ENCODE data around the gene GIMAP2. TPM values are rescaled to one million over a fixed set of nuclear protein-coding genes. Genes with fewer than 3 reads are reported as not detected.

GIMAP2 gene
- total and polyA plus RNA-seq, 8 donors: 14.7 to 30.6 (median 17.5) TPM

DNA sequence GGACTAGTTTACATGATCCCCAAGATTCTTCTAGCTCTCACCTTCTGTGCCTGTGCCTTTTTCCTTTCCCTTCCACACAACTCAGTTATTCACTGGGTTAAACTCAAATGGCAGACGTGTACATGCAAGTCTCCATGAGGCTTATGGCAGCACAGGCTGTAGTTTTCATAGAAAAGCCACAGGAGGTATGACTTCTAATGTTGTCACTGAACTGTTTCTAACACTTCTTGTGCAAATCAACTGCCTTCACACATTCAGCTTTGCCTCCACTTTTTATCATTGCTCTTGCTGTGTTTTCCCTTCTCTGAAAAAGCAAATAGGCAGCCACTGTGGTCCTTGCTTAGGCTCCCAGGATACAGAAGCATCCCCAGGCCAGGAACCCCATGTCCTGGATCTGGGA lies 46.4 kb downstream of the GIMAP2 start:
- Histone ChIP-seq H3K4me3 (no peak overlapping the region), H3K4me1 (peaks cover 0 to 8% of the 10 kb centered on the region in 2 donors), H3K27ac (no peak overlapping the region), H3K27me3 (no peaks in the 10 kb centered on the region), H3K36me3 (no peaks in the 10 kb centered on the region), H3K9me3 (peaks cover 0 to 18% of the 10 kb centered on the region in 2 donors)
- ATAC-seq: no peak
- TF ChIP-seq, protein P1, sequence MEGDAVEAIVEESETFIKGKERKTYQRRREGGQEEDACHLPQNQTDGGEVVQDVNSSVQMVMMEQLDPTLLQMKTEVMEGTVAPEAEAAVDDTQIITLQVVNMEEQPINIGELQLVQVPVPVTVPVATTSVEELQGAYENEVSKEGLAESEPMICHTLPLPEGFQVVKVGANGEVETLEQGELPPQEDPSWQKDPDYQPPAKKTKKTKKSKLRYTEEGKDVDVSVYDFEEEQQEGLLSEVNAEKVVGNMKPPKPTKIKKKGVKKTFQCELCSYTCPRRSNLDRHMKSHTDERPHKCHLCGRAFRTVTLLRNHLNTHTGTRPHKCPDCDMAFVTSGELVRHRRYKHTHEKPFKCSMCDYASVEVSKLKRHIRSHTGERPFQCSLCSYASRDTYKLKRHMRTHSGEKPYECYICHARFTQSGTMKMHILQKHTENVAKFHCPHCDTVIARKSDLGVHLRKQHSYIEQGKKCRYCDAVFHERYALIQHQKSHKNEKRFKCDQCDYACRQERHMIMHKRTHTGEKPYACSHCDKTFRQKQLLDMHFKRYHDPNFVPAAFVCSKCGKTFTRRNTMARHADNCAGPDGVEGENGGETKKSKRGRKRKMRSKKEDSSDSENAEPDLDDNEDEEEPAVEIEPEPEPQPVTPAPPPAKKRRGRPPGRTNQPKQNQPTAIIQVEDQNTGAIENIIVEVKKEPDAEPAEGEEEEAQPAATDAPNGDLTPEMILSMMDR (IDR thresholded peaks at IDR 0.05): no peak
- no peak for DNase-seq
- intact Hi-C loops (cut with DNase I): no loop called here

DNA sequence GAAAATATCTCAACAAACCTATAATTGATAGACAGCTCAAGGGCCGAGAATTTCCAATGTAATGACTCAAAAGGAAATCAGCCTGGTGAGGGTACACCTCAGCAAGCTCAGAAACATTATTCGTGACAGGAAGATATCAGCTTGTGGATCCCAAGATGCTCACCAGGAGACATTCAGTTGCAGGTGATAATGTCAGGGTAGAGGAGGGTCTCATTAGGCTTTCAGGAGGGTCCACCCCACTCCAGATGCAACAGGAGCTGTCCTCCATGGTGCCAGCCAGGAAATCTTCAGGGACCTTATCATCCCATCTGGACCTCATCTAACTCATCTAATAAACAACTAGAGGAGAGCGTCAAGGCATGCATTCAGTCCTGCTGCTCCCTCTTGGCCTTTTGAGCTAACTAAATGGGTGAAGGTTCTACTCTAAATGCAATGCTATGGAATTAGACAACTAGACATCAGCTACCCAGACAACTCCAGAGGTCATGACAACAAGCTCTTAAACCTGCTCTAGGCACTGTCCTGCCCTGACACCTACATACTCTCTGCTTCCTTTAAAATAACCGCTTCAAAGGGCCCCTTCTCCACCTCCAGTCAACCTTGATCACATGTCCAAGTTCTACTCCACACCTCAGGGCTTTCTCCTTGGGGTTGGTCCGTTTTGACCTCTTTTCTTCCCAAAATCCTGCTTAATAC lies 47.4 kb downstream of the GIMAP2 start:
- no peak overlapping the region for H3K27ac ChIP-seq

DNA sequence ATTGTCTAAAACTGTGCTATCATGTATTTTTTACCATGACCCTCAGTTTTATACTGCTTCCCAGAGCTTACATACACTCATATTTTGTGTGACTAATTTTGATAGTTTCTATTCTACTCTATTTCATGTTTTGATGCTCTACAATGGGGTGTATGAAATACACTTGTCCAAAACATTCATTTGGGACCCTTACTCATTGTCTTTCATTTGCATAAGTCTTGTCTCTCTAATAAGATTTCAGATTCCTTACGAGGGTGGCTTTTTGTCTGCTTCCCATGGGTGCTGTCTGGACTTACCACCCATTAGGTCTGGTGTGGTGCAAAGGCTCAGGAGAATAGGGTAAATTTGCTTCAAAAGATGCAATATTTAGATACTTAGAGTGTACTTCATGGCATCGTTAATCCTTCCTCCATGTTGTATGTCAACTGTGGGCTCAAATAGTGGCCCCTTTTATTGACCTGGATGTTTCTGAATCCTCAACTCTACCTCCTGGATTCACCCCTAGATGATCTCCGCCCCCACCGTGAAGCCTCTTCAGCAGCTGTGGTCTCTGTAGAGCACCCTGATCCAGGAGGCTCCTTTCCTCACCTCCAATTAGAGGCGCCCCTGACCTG lies 48.1 kb downstream of the GIMAP2 start:
- Histone ChIP-seq H3K27me3 (no peaks in the 10 kb centered on the region), H3K36me3 (no peaks in the 10 kb centered on the region), H3K9me3 (peaks cover 0 to 4% of the 10 kb centered on the region in 2 donors), H3K4me1 (peaks cover 0 to 11% of the 10 kb centered on the region in 2 donors), H3K27ac (no peak overlapping the region), H3K4me3 (no peak overlapping the region)
- TF ChIP-seq, protein P1 (IDR thresholded peaks at IDR 0.05): no peak
- ATAC-seq (no peak), DNase-seq (no peak)
- intact Hi-C loops (cut with DNase I): no loop called here

More for the DNA sequence above, 47.4 kb downstream of the GIMAP2 start:
- Histone ChIP-seq H3K4me1 (peaks cover 0 to 11% of the 10 kb centered on the region in 2 donors), H3K4me3 (no peak overlapping the region), H3K27me3 (no peaks in the 10 kb centered on the region), H3K36me3 (no peaks in the 10 kb centered on the region), H3K9me3 (peaks cover 0 to 10% of the 10 kb centered on the region in 2 donors)
- DNase-seq (no peak), ATAC-seq (no peak)
- TF ChIP-seq, protein P1 (IDR thresholded peaks at IDR 0.05): no peak
- intact Hi-C loops (cut with DNase I): no loop called here

DNA sequence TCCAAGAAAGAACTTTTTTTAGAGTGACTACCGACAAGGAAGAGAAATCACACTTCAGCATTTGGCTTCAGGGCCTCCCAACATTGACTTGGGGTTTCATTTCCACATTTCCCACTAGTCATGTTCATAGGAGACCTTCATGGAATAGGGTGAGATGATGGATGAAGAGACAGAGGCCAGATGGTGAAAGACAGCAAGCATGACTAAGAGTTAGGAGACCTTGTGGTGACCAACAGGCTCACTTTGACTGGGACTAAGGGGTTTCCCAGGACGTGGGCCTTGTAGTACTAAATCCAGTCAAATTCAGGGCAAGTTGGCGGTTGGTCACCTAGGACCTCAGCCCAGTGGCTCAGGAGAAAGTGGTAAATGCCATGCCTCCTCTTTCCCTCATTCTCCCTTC lies 48.7 kb downstream of the GIMAP2 start:
- DNase-seq (no peak), ATAC-seq (no peak)
- no peaks in the 10 kb centered on the region for H3K27me3 ChIP-seq
- intact Hi-C loops (cut with DNase I): no loop called here
- H3K4me3 ChIP-seq: no peak overlapping the region
- H3K27ac ChIP-seq: no peak overlapping the region
- H3K36me3 ChIP-seq: no peaks in the 10 kb centered on the region
- H3K4me1 ChIP-seq: peaks cover 0 to 12% of the 10 kb centered on the region in 2 donors
- TF ChIP-seq, protein P1 (IDR thresholded peaks at IDR 0.05): no peak
- H3K9me3 ChIP-seq: no peaks in the 10 kb centered on the region

DNA sequence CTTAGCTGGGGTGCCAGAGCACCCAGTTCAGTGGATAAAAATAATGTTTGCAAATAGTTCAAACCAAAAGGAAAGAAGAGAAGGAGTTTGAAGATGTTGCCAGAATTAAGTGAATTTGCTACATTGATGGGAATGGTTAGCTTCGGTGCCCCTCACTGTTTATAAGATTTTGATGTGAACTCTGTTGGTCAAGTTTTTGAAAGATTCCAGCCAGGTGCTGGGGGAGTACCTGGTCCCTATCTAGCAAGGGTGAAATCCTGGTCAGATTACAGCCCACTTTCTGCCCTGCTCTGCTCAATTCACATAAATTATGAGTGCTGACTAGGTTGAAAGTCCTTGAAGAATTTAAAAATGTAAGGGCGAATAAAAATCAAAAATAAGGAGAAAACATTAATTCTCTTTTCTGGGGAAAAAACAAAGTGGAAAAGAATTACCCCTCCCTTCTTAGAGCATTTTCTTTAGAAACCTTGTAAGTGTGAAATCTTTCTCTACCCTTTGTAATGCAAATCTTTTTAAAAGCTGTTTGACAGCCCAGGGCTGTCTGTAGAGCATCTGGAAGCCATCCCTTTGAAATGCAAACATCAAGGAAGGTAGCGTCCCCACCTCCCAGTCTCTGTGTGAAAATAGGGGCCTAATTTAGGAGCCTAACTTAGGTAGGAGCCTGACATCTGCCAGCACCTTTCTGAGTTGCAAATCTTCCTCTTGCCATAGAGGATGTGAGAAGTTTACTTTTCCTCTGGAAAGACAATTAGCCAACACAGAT lies 50.3 kb downstream of the GIMAP2 start:
- Histone ChIP-seq H3K27me3 (no peaks in the 10 kb centered on the region), H3K4me1 (peaks cover 0 to 27% of the 10 kb centered on the region in 2 donors), H3K9me3 (no peaks in the 10 kb centered on the region), H3K36me3 (peaks cover 0 to 7% of the 10 kb centered on the region in 2 donors), H3K4me3 (no peak overlapping the region), H3K27ac (peak overlapping the region in 1 of 2 donors; percentile 75)
- no peak for ATAC-seq
- DNase-seq: no peak
- intact Hi-C loops (cut with DNase I): no loop called here
- TF ChIP-seq, protein P1 (IDR thresholded peaks at IDR 0.05): no peak

Data from left lung (tissue), 10 donors.